CD4-positive, alpha-beta T cell treated with Interleukin-17A for 1 hour (primary cell): ENCODE measurements around the gene MBNL2.

ENCODE experiments used
- DNase-seq: peaks from one replicate; pipeline ENCODE4 v3.0.0-alpha.2; 2020

MBNL2 gene

GRCh38 chr13:97212004-97212403 is 10.1 kb upstream of the MBNL2 start:
- no peak for DNase-seq

- DNase-seq = no peak
Observed at GRCh38 chr13:97212601-97213040, 9.5 kb upstream of the MBNL2 start.

- no peak for DNase-seq
Observed at GRCh38 chr13:97214921-97215320, 7.2 kb upstream of the MBNL2 start.

- DNase-seq = peak; percentile 35
Observed at GRCh38 chr13:97215325-97215724, 6.8 kb upstream of the MBNL2 start.

- no peak for DNase-seq
Observed at GRCh38 chr13:97219226-97219625, 2.9 kb upstream of the MBNL2 start.

GRCh38 chr13:97220151-97220900 is 1.8 kb upstream of the MBNL2 start:
- no peak for DNase-seq

GRCh38 chr13:97221046-97221445 is 1.1 kb upstream of the MBNL2 start:
- DNase-seq = no peak

- no peak for DNase-seq
Observed at GRCh38 chr13:97221466-97221865, 667 bp upstream of the MBNL2 start.

GRCh38 chr13:97223037-97223710 is 1.0 kb downstream of the MBNL2 start:
- peak; percentile 15 for DNase-seq

- DNase-seq = peak; percentile 56
Observed at GRCh38 chr13:97223711-97224541, 1.8 kb downstream of the MBNL2 start.

GRCh38 chr13:97224544-97225300 is 2.6 kb downstream of the MBNL2 start:
- DNase-seq = peak; percentile 80

GRCh38 chr13:97225533-97225932 is 3.4 kb downstream of the MBNL2 start:
- peak; percentile 32 for DNase-seq

- no peak for DNase-seq
Observed at GRCh38 chr13:97226013-97226412, 3.9 kb downstream of the MBNL2 start.

GRCh38 chr13:97226788-97227627 is 4.9 kb downstream of the MBNL2 start:
- peak; percentile 75 for DNase-seq

- no peak for DNase-seq
Observed at GRCh38 chr13:97228850-97229521, 6.9 kb downstream of the MBNL2 start.

- no peak for DNase-seq
Observed at GRCh38 chr13:97229699-97230098, 7.6 kb downstream of the MBNL2 start.

GRCh38 chr13:97231118-97231828 is 9.1 kb downstream of the MBNL2 start:
- DNase-seq = no peak

GRCh38 chr13:97231829-97232196 is 9.7 kb downstream of the MBNL2 start:
- no peak for DNase-seq

GRCh38 chr13:97233499-97233898 is 11.4 kb downstream of the MBNL2 start:
- DNase-seq = no peak

GRCh38 chr13:97234236-97234635 is 12.1 kb downstream of the MBNL2 start:
- no peak for DNase-seq

- no peak for DNase-seq
Observed at GRCh38 chr13:97234742-97235141, 12.6 kb downstream of the MBNL2 start.
